Measurements from ENCODE around the gene USP35. TPM values are rescaled to one million over a fixed set of nuclear protein-coding genes. Genes with fewer than 3 reads are reported as not detected.
A peak's percentile ranks its signal among the peaks of the same experiment; 100 is the strongest.

USP35 gene
- polyA plus RNA-seq, 2 of the 4 experiments (the other 2 are of a cell fraction), result 3.8 to 5.8 TPM

- H3K4me2 ChIP-seq, result no peak overlapping the region
- peaks cover 14% of the 10 kb centered on the region for H3K4me1 ChIP-seq
- no peak overlapping the region for H3K27ac ChIP-seq
- POLR2A ChIA-PET, result no interaction called here
- FAIRE-seq (no peak), ATAC-seq (no peak), DNase-seq (ENCODE audit: low read depth in 1 of 2, low spot score in 1 of 2) (no peak)
- CTCF ChIA-PET, result interaction anchor here (0.7 kb wide), 1 partner anchor 11 kb away, joined by 4 read pairs; the partner anchor contains the start of gene KCTD21
- H3K4me3 ChIP-seq, result no peak overlapping the region
- TF ChIP-seq PBX3 (IDR thresholded peaks at IDR 0.05) (no peak), HOXB13 (CRISPR knock-in tag; IDR thresholded peaks at IDR 0.05; ENCODE audit: low read depth) (no peak), EP300 (IDR thresholded peaks at IDR 0.05) (no peak), SREBF2 (IDR thresholded peaks at IDR 0.05) (no peak), POLR2A (IDR thresholded peaks at IDR 0.05; ENCODE audit: low read length) (no peak)
- 91% methylated on average over 10 of the region's 10 CpGs for WGBS (ENCODE audit: missing lambda C conversion rate)
- H3K9me3 ChIP-seq, result no peaks in the 10 kb centered on the region
Measured at GRCh38 chr11:78176605-78177141, 12.0 kb upstream of the USP35 start.

- peak in 1 of 2 experiments; percentile 21; a peak in 1 of 6 replicates for ATAC-seq
- H3K4me3 ChIP-seq, result no peak overlapping the region
- no peaks in the 10 kb centered on the region for H3K9me3 ChIP-seq
- no peak for DNase-seq (ENCODE audit: low read depth in 1 of 2, low spot score in 1 of 2)
- H3K4me2 ChIP-seq, result no peak overlapping the region
- no peak for TF ChIP-seq EP300 (IDR thresholded peaks at IDR 0.05)
- no peak for TF ChIP-seq KDM5A (IDR thresholded peaks at IDR 0.05)
- TF ChIP-seq ZC3H11A (IDR thresholded peaks at IDR 0.05), result no peak
- no peak for TF ChIP-seq EHF (CRISPR knock-in tag; IDR thresholded peaks at IDR 0.05)
- TF ChIP-seq NFE2L2 (conservative IDR thresholded peaks at IDR 0.05; ENCODE audit: low read length), result no peak
- no peak for TF ChIP-seq FOXS1 (CRISPR knock-in tag; IDR thresholded peaks at IDR 0.05)
- no peak for TF ChIP-seq MAFK (IDR thresholded peaks at IDR 0.05; ENCODE audit: partially characterized antibody)
- no peak for TF ChIP-seq E2F6 (IDR thresholded peaks at IDR 0.05; ENCODE audit: borderline replicate concordance, low read depth)
- TF ChIP-seq ESRRA (IDR thresholded peaks at IDR 0.05; ENCODE audit: borderline replicate concordance, low read length), result no peak
- no peak for TF ChIP-seq SMC3 (IDR thresholded peaks at IDR 0.05)
- TF ChIP-seq JUNB (IDR thresholded peaks at IDR 0.05), result no peak
- TF ChIP-seq RAD21 (conservative IDR thresholded peaks at IDR 0.05 in 1 of 2, IDR thresholded peaks at IDR 0.05 in 1 of 2), result no peak
- no peak for TF ChIP-seq HOXB13 (CRISPR knock-in tag; IDR thresholded peaks at IDR 0.05; ENCODE audit: low read depth)
- ChIA-PET POLR2A (no interaction called here), CTCF (interaction anchor here (0.7 kb wide), 1 partner anchor 11 kb away, joined by 4 read pairs; the partner anchor contains the start of gene KCTD21)
- 99% methylated on average over 7 of the region's 7 CpGs for WGBS (ENCODE audit: missing lambda C conversion rate)
- FAIRE-seq, result no peak
- no peak overlapping the region for H3K27ac ChIP-seq
- peaks cover 14% of the 10 kb centered on the region for H3K4me1 ChIP-seq
Measured at GRCh38 chr11:78177216-78177615, 11.5 kb upstream of the USP35 start.

GRCh38 chr11:78179459-78180071 lies 9.2 kb upstream of the USP35 start:
- ATAC-seq (peak; percentile 78 to 81; a peak in 5 of 6 replicates), DNase-seq (ENCODE audit: low read depth in 1 of 2, low spot score in 1 of 2) (peak; percentile 21 to 31)

More at GRCh38 chr11:78179459-78180071, 9.2 kb upstream of the USP35 start:
- Histone ChIP-seq H3K4me2 (no peak overlapping the region), H3K27ac (0 out of 6 replicates have a peak overlapping the region, but pooled peaks of 1 of the 2 experiments have one; percentile 19), H3K4me3 (no peak overlapping the region), H3K9me3 (no peaks in the 10 kb centered on the region), H3K4me1 (peaks cover 14% of the 10 kb centered on the region)
- ChIA-PET POLR2A (no interaction called here), CTCF (no interaction called here)
- FAIRE-seq, result no peak
- WGBS (ENCODE audit: missing lambda C conversion rate), result 92% methylated on average over 7 of the region's 7 CpGs
- TF ChIP-seq ZNF302 (CRISPR knock-in tag; IDR thresholded peaks at IDR 0.05) (no peak), RCOR1 (IDR thresholded peaks at IDR 0.05; ENCODE audit: low read depth, low read length) (no peak), BHLHE40 (IDR thresholded peaks at IDR 0.05; ENCODE audit: low read depth, low read length) (no peak), FOSL2 (IDR thresholded peaks at IDR 0.05) (no peak), FOSL2 (CRISPR knock-in tag; IDR thresholded peaks at IDR 0.05) (peak; percentile 73), NPAS2 (CRISPR knock-in tag; IDR thresholded peaks at IDR 0.05; ENCODE audit: borderline replicate concordance) (no peak), RNF2 (IDR thresholded peaks at IDR 0.05; ENCODE audit: borderline replicate concordance, low read depth) (no peak), ELK1 (IDR thresholded peaks at IDR 0.05; ENCODE audit: low read depth, low read length) (no peak)

Data from A549 (cell line).